WTC11 (cell line): Measurements from ENCODE around the gene RANGAP1.

Source experiments
- CTCF ChIP-seq: fragments of 200-600 bp; IDR thresholded peaks from 2 replicates; pipeline ENCODE4 v1.8.0; 2022; ENCODE audit warnings: antibody characterized with exemption
- JUN ChIP-seq: sonication (generic); formaldehyde crosslinking; IDR thresholded peaks from 2 replicates; pipeline ENCODE4 v1.8.0; 2023; ENCODE audit warnings: mild to moderate bottlenecking, missing genetic modification reagents
- NR3C1 ChIP-seq: sonication (generic); formaldehyde crosslinking; conservative IDR thresholded peaks from 2 replicates; pipeline ENCODE4 v1.8.1; 2023; ENCODE audit warnings: low read depth, mild to moderate bottlenecking, missing genetic modification reagents
- PREB ChIP-seq: sonication (generic); formaldehyde crosslinking; IDR thresholded peaks from 2 replicates; pipeline ENCODE4 v1.8.1; 2022; ENCODE audit warnings: mild to moderate bottlenecking, missing genetic modification reagents, moderate library complexity, borderline replicate concordance
- TEAD1 ChIP-seq: sonication (generic); formaldehyde crosslinking; IDR thresholded peaks from 2 replicates; pipeline ENCODE4 v1.8.0; 2022; ENCODE audit warnings: mild to moderate bottlenecking, missing genetic modification reagents
- ZSCAN18 ChIP-seq: fragments of 250-450 bp; sonication (Bioruptor Pico); IDR thresholded peaks from 2 replicates; pipeline ENCODE4 v2.1.2; 2022; ENCODE audit warnings: mild to moderate bottlenecking, moderate library complexity

- TF ChIP-seq ZSCAN18 (no peak), CTCF (no peak), PREB (CRISPR knock-in tag) (no peak), TEAD1 (CRISPR knock-in tag) (no peak), NR3C1 (CRISPR knock-in tag) (no peak), JUN (CRISPR knock-in tag) (no peak)
Observed at GRCh38 chr22:41308544-41308947, 22.6 kb upstream of the RANGAP1 start.
